Left lung (tissue), 10 donors: Measurements from ENCODE around the gene TBX10. TPM values are rescaled to one million over a fixed set of nuclear protein-coding genes. Genes with fewer than 3 reads are reported as not detected.
"Not testable (repeated sequence)": the region's sequence is repeated elsewhere in the genome, so short reads cannot be mapped to it uniquely, and the experiment has no call there.

Experiments
- ATAC-seq: fragments of 200-7000 bp; cut with Tn5 transposase; one replicate; pipeline ENCODE4 v1.9.1; 2020; ENCODE audit warnings: moderate library complexity
- DNase-seq, 4 donors: peaks; one replicate each; pipeline ENCODE4 v3.0.0-alpha.2; 2013 to 2020
- H3K27ac ChIP-seq, 2 donors: fragments of 200-600 bp; sonication (generic) in 1 of 2; one replicate each; pipeline versions ENCODE4 v1.5.0 to v1.8.0; 2020 to 2021
- H3K27me3 ChIP-seq, 2 donors: fragments of 200-600 bp; sonication (generic) in 1 of 2; one replicate each; pipeline versions ENCODE4 v1.5.0 to v1.8.0; 2020 to 2021
- H3K36me3 ChIP-seq, 2 donors: fragments of 200-600 bp; sonication (generic) in 1 of 2; one replicate each; pipeline versions ENCODE4 v1.5.0 to v1.8.0; 2020 to 2021
- H3K4me1 ChIP-seq, 2 donors: fragments of 200-600 bp; one replicate each; pipeline ENCODE4 v1.8.0; 2021
- H3K4me3 ChIP-seq, 2 donors: fragments of 200-600 bp; sonication (generic) in 1 of 2; one replicate each; pipeline versions ENCODE4 v1.5.0 to v1.8.0; 2020 to 2021; ENCODE audit warnings: mild to moderate bottlenecking in 1 of 2
- H3K9me3 ChIP-seq, 2 donors: fragments of 200-600 bp; sonication (generic) in 1 of 2; one replicate each; pipeline versions ENCODE4 v1.5.0 to v1.8.0; 2020 to 2021
- CTCF ChIP-seq, 2 donors: fragments of 200-600 bp; sonication (generic) in 1 of 2; IDR thresholded peaks; one replicate each; pipeline versions ENCODE4 v1.5.0 to v1.8.0; 2021; ENCODE audit warnings: antibody characterized with exemption in 2 of 2
- intact Hi-C, 2 donors: fragments of 100-400 bp; cut with DNase I; formaldehyde crosslinking; loops; one replicate each; pipeline versions ENCODE4 v1.11.2 to v1.14.2; 2022
- polyA plus RNA-seq, 6 donors: library from polyadenylated mRNA; unstranded; fragments of 120-200 nt; gene quantifications; one replicate each; pipeline ENCODE4 v1.2.1, GENCODE V29; 2013; ENCODE audit not compliant: insufficient read length in 6 of 6
- total RNA-seq, 2 donors: library from RNA; stranded (reverse); fragmentation: NEBNext Ultra II Directional; extraction: Animal tissue kit (Norgen Biotek cat#: 25700); gene quantifications; one replicate each; pipeline ENCODE4 v1.2.1, GENCODE V29; 2021
- donor health status: DM: no; HTN: yes; CAD: no.
- donor health status: DM: no; HTN: no; CAD: no.

Gene TBX10
- total and polyA plus RNA-seq, 8 donors: 0.18 TPM; not detected in 7

- intact Hi-C loops: no loop called here
- Histone ChIP-seq H3K27ac (no peak overlapping the region), H3K9me3 (no peaks in the 10 kb centered on the region), H3K36me3 (peaks cover 0 to under 1% of the 10 kb centered on the region in 2 donors), H3K27me3 (no peaks in the 10 kb centered on the region), H3K4me3 (no peak overlapping the region), H3K4me1 (no peaks in the 10 kb centered on the region)
- ATAC-seq (no peak), DNase-seq (no peak)
- no peak for TF ChIP-seq CTCF (IDR thresholded peaks at IDR 0.05)
Measured at GRCh38 chr11:67594480-67594879, 45.1 kb downstream of the TBX10 start.

- ATAC-seq: no peak
- TF ChIP-seq CTCF (IDR thresholded peaks at IDR 0.05): no peak
- H3K36me3 ChIP-seq: peaks cover 0 to 10% of the 10 kb centered on the region in 2 donors
- DNase-seq: no peak
- no peaks in the 10 kb centered on the region for H3K27me3 ChIP-seq
- no peak overlapping the region for H3K4me3 ChIP-seq
- H3K9me3 ChIP-seq: no peaks in the 10 kb centered on the region
- intact Hi-C loops: no loop called here
- no peak overlapping the region for H3K27ac ChIP-seq
- H3K4me1 ChIP-seq: no peaks in the 10 kb centered on the region
Measured at GRCh38 chr11:67593565-67593905, 46.0 kb downstream of the TBX10 start.

GRCh38 chr11:67592880-67593564 lies 46.5 kb downstream of the TBX10 start:
- no peak for DNase-seq
- intact Hi-C loops: no loop called here
- peaks cover 0 to 4% of the 10 kb centered on the region in 2 donors for H3K4me1 ChIP-seq
- H3K4me3 ChIP-seq: no peak overlapping the region
- H3K27me3 ChIP-seq: no peaks in the 10 kb centered on the region
- TF ChIP-seq CTCF (IDR thresholded peaks at IDR 0.05): no peak
- no peaks in the 10 kb centered on the region for H3K9me3 ChIP-seq
- H3K27ac ChIP-seq: no peak overlapping the region
- H3K36me3 ChIP-seq: peaks cover 0 to 15% of the 10 kb centered on the region in 2 donors
- no peak for ATAC-seq

GRCh38 chr11:67588899-67589415 lies 50.6 kb downstream of the TBX10 start:
- H3K27ac ChIP-seq: not testable (repeated sequence)

GRCh38 chr11:67588136-67588503 lies 51.4 kb downstream of the TBX10 start:
- no peak for TF ChIP-seq CTCF (IDR thresholded peaks at IDR 0.05)
- no peak for ATAC-seq
- peak overlapping the region in 1 of 2 donors; percentile 37 for H3K27ac ChIP-seq

More at GRCh38 chr11:67588899-67589415, 50.6 kb downstream of the TBX10 start:
- intact Hi-C loops, DNase-seq, H3K4me3 ChIP-seq, ATAC-seq, H3K27me3 ChIP-seq, H3K9me3 ChIP-seq: not testable (repeated sequence)
- peaks cover 0 to 49% of the 10 kb centered on the region in 2 donors for H3K36me3 ChIP-seq
- peaks cover 5 to 43% of the 10 kb centered on the region in 2 donors for H3K4me1 ChIP-seq

More at GRCh38 chr11:67588136-67588503, 51.4 kb downstream of the TBX10 start:
- DNase-seq: no peak
- Histone ChIP-seq H3K9me3 (no peaks in the 10 kb centered on the region), H3K27me3 (no peaks in the 10 kb centered on the region), H3K4me1 (peaks cover 5 to 43% of the 10 kb centered on the region in 2 donors), H3K36me3 (peaks cover 0 to 49% of the 10 kb centered on the region in 2 donors), H3K4me3 (no peak overlapping the region)
- intact Hi-C loops: no loop called here
